CD4-positive, alpha-beta memory T cell (primary cell): ENCODE data around the gene CRISPLD2. TPM values are rescaled to one million over a fixed set of nuclear protein-coding genes. Genes with fewer than 3 reads are reported as not detected.
"Not testable (repeated sequence)": the region's sequence is repeated elsewhere in the genome, so short reads cannot be mapped to it uniquely, and the experiment has no call there.

ENCODE experiments used
- CTCF ChIA-PET: fragments of 350-600 bp; sonication (Branson Sonifier 250); formaldehyde crosslinking; loops from one replicate; lab custom pipeline; 2021; ENCODE audit warnings: inconsistent platforms; ENCODE audit not compliant: partially characterized antibody; lab: Charles Lee
- POLR2A ChIA-PET: fragments of 350-600 bp; sonication (Branson Sonifier 250); formaldehyde crosslinking; loops from one replicate; lab custom pipeline; 2021; ENCODE audit not compliant: partially characterized antibody; lab: Charles Lee
- DNase-seq, 5 donors: peaks; one replicate each; pipeline versions ENCODE4 v3.0.0 to v3.0.0-alpha.2; 2020 to 2022; ENCODE audit warnings: mixed read lengths in 1 of 5
- H3K27ac ChIP-seq: one replicate; pipeline ENCODE4 v1.7.0; 2013; ENCODE audit warnings: low read depth, low read length
- H3K27me3 ChIP-seq: 2 replicates; pipeline ENCODE4 v1.7.0; 2013; ENCODE audit warnings: mild to moderate bottlenecking, low read length, moderate library complexity; ENCODE audit not compliant: insufficient read depth
- H3K36me3 ChIP-seq: 2 replicates; pipeline ENCODE4 v1.7.0; 2013; ENCODE audit warnings: mild to moderate bottlenecking, low read length, moderate library complexity; ENCODE audit not compliant: insufficient read depth
- H3K4me1 ChIP-seq: 2 replicates; pipeline ENCODE4 v1.7.0; 2013; ENCODE audit warnings: mild to moderate bottlenecking, low read length, moderate library complexity; ENCODE audit not compliant: insufficient read depth
- H3K4me3 ChIP-seq, 2 donors: one replicate each; pipeline ENCODE4 v1.7.0; 2013; ENCODE audit warnings: low read length in 2 of 2, mild to moderate bottlenecking in 1 of 2
- H3K9me3 ChIP-seq, 2 donors: one replicate each; pipeline ENCODE4 v1.7.0; 2013; ENCODE audit warnings: low read length in 2 of 2, control low read depth in 1 of 2; ENCODE audit not compliant: control insufficient read depth in 1 of 2
- H3K27ac Mint-ChIP-seq, 7 donors: one replicate each; pipeline ENCODE4 v1.8.0; 2020 to 2021; ENCODE audit warnings: mixed read lengths in 7 of 7, mild to moderate bottlenecking in 6 of 7, inconsistent platforms in 3 of 7, moderate library complexity in 3 of 7
- H3K27me3 Mint-ChIP-seq, 2 donors: one replicate each; pipeline ENCODE4 v1.8.0; 2020 to 2021; ENCODE audit warnings: mixed read lengths in 2 of 2
- H3K36me3 Mint-ChIP-seq, 2 donors: one replicate each; pipeline ENCODE4 v1.8.0; 2020 to 2021; ENCODE audit warnings: mixed read lengths in 2 of 2, inconsistent platforms in 1 of 2, mild to moderate bottlenecking in 1 of 2
- H3K4me1 Mint-ChIP-seq, 4 donors: one replicate each; pipeline ENCODE4 v1.8.0; 2020 to 2021; ENCODE audit warnings: mixed read lengths in 4 of 4, mild to moderate bottlenecking in 1 of 4
- H3K4me3 Mint-ChIP-seq, 8 donors: one replicate each; pipeline ENCODE4 v1.8.0; 2020 to 2021; ENCODE audit warnings: mixed read lengths in 8 of 8, mild to moderate bottlenecking in 7 of 8, moderate library complexity in 6 of 8, inconsistent platforms in 3 of 8
- H3K9me3 Mint-ChIP-seq, 8 donors: one replicate each; pipeline ENCODE4 v1.8.0; 2020 to 2021; ENCODE audit warnings: mixed read lengths in 8 of 8, mild to moderate bottlenecking in 5 of 8, inconsistent platforms in 3 of 8, moderate library complexity in 1 of 8
- intact Hi-C: fragments of 100-400 bp; cut with micrococcal nuclease; formaldehyde crosslinking; loops from one replicate; pipeline ENCODE4 v1.15.1; 2023
- polyA plus RNA-seq, 2 donors: library from polyadenylated mRNA; unstranded; fragments of 300-500 nt; fragmentation: Illumina TruSeq; gene quantifications; one replicate each; pipeline ENCODE4 v1.2.3, GENCODE V29; 2021
- total RNA-seq, 2 experiments: library from RNA; stranded (reverse); gene quantifications; one replicate each; pipeline ENCODE4 v1.2.3, GENCODE V29; 2021

The CRISPLD2 gene
- total and polyA plus RNA-seq, 4 experiments from 2014 or later: 0.32 to 2.5 (median 0.95) TPM

DNA sequence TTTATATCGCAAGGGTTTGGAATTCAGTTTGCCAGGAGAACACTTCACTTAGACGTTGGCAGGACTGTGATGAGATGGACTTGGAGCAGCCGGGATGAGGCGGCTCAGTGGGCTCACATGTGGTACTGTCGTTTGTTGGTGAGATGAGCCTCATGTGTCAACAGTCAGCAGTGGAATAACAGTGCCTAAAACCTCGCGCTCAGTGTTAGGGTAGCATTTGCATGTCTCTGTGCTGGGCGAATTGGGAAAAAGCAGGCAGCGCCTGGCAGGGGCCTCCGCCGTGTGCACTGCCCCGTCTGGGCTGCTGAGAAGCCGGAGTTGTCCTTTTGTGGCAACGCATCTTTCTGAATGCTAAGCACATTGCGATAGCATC is 49.7 kb downstream of the CRISPLD2 start:
- no peak overlapping the region for H3K27ac Mint-ChIP-seq
- POLR2A ChIA-PET: no interaction called here
- Histone ChIP-seq H3K4me1 (no peaks in the 10 kb centered on the region), H3K9me3 (no peaks in the 10 kb centered on the region), H3K4me3 (no peak overlapping the region), H3K27me3 (no peaks in the 10 kb centered on the region), H3K27ac (no peak overlapping the region), H3K36me3 (no peaks in the 10 kb centered on the region)
- peaks cover 0 to 2% (median 0%) of the 10 kb centered on the region in 4 donors for H3K4me1 Mint-ChIP-seq
- CTCF ChIA-PET: no interaction called here
- H3K9me3 Mint-ChIP-seq: peaks cover 0 to 3% (median 0%) of the 10 kb centered on the region in 8 donors
- intact Hi-C loops: no loop called here
- no peaks in the 10 kb centered on the region for H3K27me3 Mint-ChIP-seq
- no peak for DNase-seq
- no peak overlapping the region for H3K4me3 Mint-ChIP-seq
- no peaks in the 10 kb centered on the region for H3K36me3 Mint-ChIP-seq

DNA sequence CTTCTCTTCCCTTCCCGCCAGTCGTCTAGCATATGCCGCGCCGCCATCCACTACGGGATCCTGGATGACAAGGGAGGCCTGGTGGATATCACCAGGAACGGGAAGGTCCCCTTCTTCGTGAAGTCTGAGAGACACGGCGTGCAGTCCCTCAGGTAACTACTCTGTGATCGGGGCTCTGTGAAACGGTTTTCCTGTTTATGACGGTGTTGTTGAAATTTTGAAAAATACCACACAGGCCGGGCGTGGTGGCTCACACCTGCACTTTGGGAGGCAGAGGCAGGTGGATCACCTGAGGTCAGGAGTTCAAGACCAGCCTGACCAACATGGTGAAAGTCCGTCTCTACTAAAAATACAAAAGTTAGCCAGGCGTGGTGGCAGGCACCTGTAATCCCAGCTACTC is 53.2 kb downstream of the CRISPLD2 start:
- POLR2A ChIA-PET, intact Hi-C loops, H3K9me3 ChIP-seq, H3K4me1 ChIP-seq, H3K4me1 Mint-ChIP-seq, H3K27me3 ChIP-seq, H3K36me3 Mint-ChIP-seq, H3K27ac ChIP-seq, CTCF ChIA-PET, H3K4me3 Mint-ChIP-seq, H3K36me3 ChIP-seq, DNase-seq, H3K9me3 Mint-ChIP-seq, H3K4me3 ChIP-seq, H3K27me3 Mint-ChIP-seq: not testable (repeated sequence)
- peak overlapping the region in 1 of 7 donors; percentile 43 for H3K27ac Mint-ChIP-seq

DNA sequence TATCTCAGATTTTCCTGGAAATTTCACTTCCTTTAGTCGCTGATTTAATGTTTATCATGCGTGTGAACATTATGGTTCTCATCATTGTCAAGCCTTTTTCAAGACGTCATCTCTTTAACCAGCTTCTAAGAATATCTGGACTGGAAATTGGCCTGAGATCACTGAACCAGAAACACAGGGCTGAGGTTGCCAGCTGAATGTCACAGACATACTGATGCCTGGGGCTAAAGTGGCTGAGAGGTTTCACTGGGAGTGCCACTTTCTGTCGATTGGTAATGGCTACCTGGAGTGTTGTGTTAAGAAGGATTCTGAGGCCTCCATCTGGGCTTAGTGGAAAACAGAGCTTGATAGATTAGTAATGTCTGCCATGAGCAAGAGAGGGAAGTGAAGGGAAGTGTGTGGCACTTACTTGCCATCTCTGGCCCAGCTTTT is 54.2 kb downstream of the CRISPLD2 start:
- CTCF ChIA-PET: no interaction called here
- H3K27me3 ChIP-seq: no peaks in the 10 kb centered on the region
- POLR2A ChIA-PET: no interaction called here
- intact Hi-C loops: no loop called here
- no peak overlapping the region for H3K4me3 ChIP-seq
- DNase-seq: no peak
- no peaks in the 10 kb centered on the region for H3K4me1 ChIP-seq
- H3K9me3 Mint-ChIP-seq: peaks cover 0 to 3% (median 0%) of the 10 kb centered on the region in 8 donors
- no peaks in the 10 kb centered on the region for H3K27me3 Mint-ChIP-seq
- peaks cover 0 to 2% (median 0%) of the 10 kb centered on the region in 4 donors for H3K4me1 Mint-ChIP-seq
- H3K9me3 ChIP-seq: no peaks in the 10 kb centered on the region
- H3K36me3 ChIP-seq: no peaks in the 10 kb centered on the region
- no peak overlapping the region for H3K4me3 Mint-ChIP-seq
- H3K27ac Mint-ChIP-seq: no peak overlapping the region
- H3K27ac ChIP-seq: no peak overlapping the region
- H3K36me3 Mint-ChIP-seq: no peaks in the 10 kb centered on the region

DNA sequence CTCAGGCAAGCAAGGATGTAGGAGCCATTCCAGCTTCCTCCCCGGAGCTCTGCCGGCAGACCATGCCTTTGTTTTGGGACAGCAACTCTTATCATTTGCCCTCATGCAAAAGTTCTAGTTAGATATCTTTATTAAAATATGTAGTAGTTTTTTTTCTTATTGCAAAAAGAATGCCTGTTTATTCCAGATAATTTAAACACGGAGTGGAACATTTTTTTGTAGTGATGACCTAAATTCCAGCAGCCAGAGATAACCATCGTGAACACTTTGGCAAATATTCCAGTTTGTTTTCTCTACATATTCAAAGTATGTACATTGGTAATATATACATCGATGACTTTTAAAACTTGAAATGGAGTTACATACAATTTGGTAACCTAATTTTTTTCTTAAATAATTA is 54.8 kb downstream of the CRISPLD2 start:
- H3K9me3 Mint-ChIP-seq: peaks cover 0 to 3% (median 0%) of the 10 kb centered on the region in 8 donors
- CTCF ChIA-PET: no interaction called here
- intact Hi-C loops: no loop called here

DNA sequence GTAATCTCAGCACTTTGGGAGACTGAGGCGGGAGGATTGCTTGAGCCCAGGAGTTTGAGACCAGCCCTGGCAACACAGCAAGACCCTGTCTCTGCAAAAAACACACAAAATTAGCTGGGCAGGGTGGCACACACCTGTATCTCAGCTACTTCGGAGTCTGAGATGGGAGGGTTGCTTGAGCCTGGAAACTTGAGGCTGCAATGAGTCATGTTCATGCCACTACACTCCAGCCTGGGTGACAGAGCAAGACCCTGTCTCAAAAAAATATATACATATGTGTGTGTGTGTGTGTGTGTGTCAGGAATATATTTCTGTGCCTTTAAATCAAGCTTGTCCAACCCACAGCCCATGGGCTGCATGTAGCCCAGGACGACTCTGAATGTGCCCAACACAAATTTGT is 55.2 kb downstream of the CRISPLD2 start:
- no peaks in the 10 kb centered on the region for H3K36me3 Mint-ChIP-seq
- peaks cover 0 to 2% (median 0%) of the 10 kb centered on the region in 4 donors for H3K4me1 Mint-ChIP-seq
- no peak for DNase-seq
- POLR2A ChIA-PET: no interaction called here
- Histone ChIP-seq H3K36me3 (no peaks in the 10 kb centered on the region), H3K9me3 (no peaks in the 10 kb centered on the region), H3K4me1 (no peaks in the 10 kb centered on the region), H3K4me3 (no peak overlapping the region), H3K27ac (no peak overlapping the region), H3K27me3 (no peaks in the 10 kb centered on the region)
- no peak overlapping the region for H3K4me3 Mint-ChIP-seq
- intact Hi-C loops: no loop called here
- peaks cover 0 to 3% (median 0%) of the 10 kb centered on the region in 8 donors for H3K9me3 Mint-ChIP-seq
- H3K27ac Mint-ChIP-seq: no peak overlapping the region
- CTCF ChIA-PET: no interaction called here
- H3K27me3 Mint-ChIP-seq: no peaks in the 10 kb centered on the region

More for the DNA sequence above, 54.8 kb downstream of the CRISPLD2 start:
- H3K4me3 ChIP-seq: no peak overlapping the region
- POLR2A ChIA-PET: no interaction called here
- Mint-ChIP-seq H3K27ac (no peak overlapping the region), H3K4me3 (no peak overlapping the region), H3K27me3 (no peaks in the 10 kb centered on the region), H3K36me3 (no peaks in the 10 kb centered on the region), H3K4me1 (peaks cover 0 to 2% (median 0%) of the 10 kb centered on the region in 4 donors)
- H3K9me3 ChIP-seq: no peaks in the 10 kb centered on the region
- H3K27ac ChIP-seq: no peak overlapping the region
- DNase-seq: no peak
- no peaks in the 10 kb centered on the region for H3K4me1 ChIP-seq
- H3K36me3 ChIP-seq: no peaks in the 10 kb centered on the region
- no peaks in the 10 kb centered on the region for H3K27me3 ChIP-seq

DNA sequence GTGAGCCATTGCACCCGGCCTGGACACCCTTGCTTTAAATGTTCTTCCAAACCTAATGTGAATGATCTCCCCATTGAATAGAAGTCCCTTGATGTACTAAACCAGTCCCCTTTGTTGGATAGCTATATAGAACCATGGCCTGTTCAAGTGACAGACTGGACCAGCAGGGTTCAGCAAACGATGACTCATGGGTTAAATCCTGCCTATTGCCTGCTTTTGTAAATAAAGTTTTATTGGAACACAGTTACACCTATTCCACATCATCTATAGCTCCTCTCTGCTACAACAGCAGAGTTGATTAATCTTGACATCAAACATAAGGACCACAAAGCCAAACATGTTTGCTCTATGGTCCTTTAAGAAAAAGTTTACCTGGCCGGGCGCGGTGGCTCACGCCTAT is 56.1 kb downstream of the CRISPLD2 start:
- Mint-ChIP-seq H3K27me3 (no peaks in the 10 kb centered on the region), H3K9me3 (peaks cover 0 to 3% (median 0%) of the 10 kb centered on the region in 8 donors), H3K4me1 (peaks cover 0 to 2% (median 0%) of the 10 kb centered on the region in 4 donors), H3K27ac (no peak overlapping the region), H3K36me3 (no peaks in the 10 kb centered on the region), H3K4me3 (no peak overlapping the region)
- ChIA-PET POLR2A (no interaction called here), CTCF (no interaction called here)
- H3K27ac ChIP-seq: no peak overlapping the region
- intact Hi-C loops: no loop called here
- no peak for DNase-seq
- no peaks in the 10 kb centered on the region for H3K4me1 ChIP-seq
- no peak overlapping the region for H3K4me3 ChIP-seq
- H3K9me3 ChIP-seq: no peaks in the 10 kb centered on the region
- H3K27me3 ChIP-seq: no peaks in the 10 kb centered on the region
- H3K36me3 ChIP-seq: no peaks in the 10 kb centered on the region

DNA sequence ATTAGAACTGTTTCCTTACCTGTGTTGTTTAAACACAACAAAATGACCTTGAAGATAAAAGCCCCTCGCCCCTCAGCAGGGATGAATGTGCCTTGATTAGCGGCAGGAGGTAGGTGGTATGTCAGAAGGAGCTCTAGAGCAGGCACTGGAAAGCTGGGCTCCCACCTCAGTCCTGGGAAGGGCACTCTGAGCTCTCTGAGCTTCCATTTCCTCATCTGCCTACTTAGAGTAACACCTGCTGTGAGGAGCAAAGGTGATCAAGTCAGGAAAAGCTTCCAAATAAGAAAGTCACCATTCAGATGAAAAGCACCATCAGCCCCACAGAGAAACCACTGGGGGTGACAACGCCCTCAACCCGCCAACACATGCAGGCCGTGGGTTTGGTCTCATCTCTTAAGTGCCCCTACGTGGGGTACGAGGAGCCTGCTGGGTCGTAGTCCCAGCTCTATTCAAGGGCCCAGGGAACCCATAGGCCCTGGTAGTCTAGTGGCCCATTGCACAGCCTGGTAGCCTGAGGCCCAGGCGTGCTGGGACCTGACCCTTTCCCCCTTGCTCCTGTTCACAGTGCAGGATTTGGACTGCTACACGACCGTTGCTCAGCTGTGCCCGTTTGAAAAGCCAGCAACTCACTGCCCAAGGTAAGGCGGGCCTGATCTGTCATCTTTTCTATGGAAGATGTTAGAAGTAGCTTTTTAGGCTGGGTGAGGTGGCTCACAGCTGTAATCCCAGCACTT is 57.3 kb downstream of the CRISPLD2 start:
- Histone ChIP-seq H3K9me3 (no peaks in the 10 kb centered on the region), H3K27ac (no peak overlapping the region), H3K27me3 (no peaks in the 10 kb centered on the region), H3K4me3 (no peak overlapping the region), H3K4me1 (no peaks in the 10 kb centered on the region), H3K36me3 (no peaks in the 10 kb centered on the region)
- DNase-seq: no peak
- ChIA-PET CTCF (no interaction called here), POLR2A (no interaction called here)
- intact Hi-C loops: no loop called here
- H3K36me3 Mint-ChIP-seq: peaks cover 0 to 3% of the 10 kb centered on the region in 2 donors
- peaks cover 0 to 3% (median 0%) of the 10 kb centered on the region in 8 donors for H3K9me3 Mint-ChIP-seq
- peaks cover 0 to 2% (median 0%) of the 10 kb centered on the region in 4 donors for H3K4me1 Mint-ChIP-seq
- H3K4me3 Mint-ChIP-seq: no peak overlapping the region
- no peak overlapping the region for H3K27ac Mint-ChIP-seq
- H3K27me3 Mint-ChIP-seq: no peaks in the 10 kb centered on the region
